ENCODE data around the gene MACROD2.

The MACROD2 gene

GRCh38 chr20:14375416-14375985, 380.2 kb downstream of the MACROD2 start:
- no peak for DNase-seq (ENCODE audit: insufficient read length, low spot score)
- no peak for FAIRE-seq
- TF ChIP-seq PAX5 (IDR thresholded peaks at IDR 0.05; ENCODE audit: insufficient read depth, low read length, severe bottlenecking) (no peak), POU2F2 (IDR thresholded peaks at IDR 0.05; ENCODE audit: low read depth, low read length) (no peak), SPI1 (IDR thresholded peaks at IDR 0.05; ENCODE audit: low read depth, low read length) (no peak), POLR2AphosphoS5 (IDR thresholded peaks at IDR 0.05; ENCODE audit: low read depth, low read length) (no peak), TAF1 (IDR thresholded peaks at IDR 0.05; ENCODE audit: low read depth, low read length) (no peak), POLR2A (IDR thresholded peaks at IDR 0.05; ENCODE audit: low read depth, low read length) (no peak)

DNA sequence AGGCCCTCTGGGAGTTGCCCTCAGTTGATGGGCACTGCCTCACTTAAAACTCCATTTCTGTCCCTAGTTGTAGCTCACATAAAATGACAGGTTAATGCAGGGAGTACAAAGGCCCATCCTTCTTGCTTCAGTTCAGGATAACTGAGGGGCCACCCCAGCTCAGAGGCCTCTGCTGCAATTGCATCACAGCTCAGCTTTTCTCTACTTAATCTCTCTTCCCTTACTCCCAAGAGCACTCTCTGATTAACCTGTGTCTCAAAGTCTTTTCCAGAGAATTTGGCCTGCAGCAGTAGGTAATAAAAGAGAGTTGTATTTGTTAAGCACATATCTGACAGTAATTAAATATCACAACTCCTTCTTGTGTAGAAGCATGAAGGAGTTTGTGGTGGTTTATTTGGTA, 383.0 kb downstream of the MACROD2 start:
- no peak for TF ChIP-seq POU2F2 (IDR thresholded peaks at IDR 0.05; ENCODE audit: low read depth, low read length)
- TF ChIP-seq POLR2A (IDR thresholded peaks at IDR 0.05; ENCODE audit: low read depth, low read length) = no peak
- TF ChIP-seq POLR2AphosphoS5 (IDR thresholded peaks at IDR 0.05; ENCODE audit: low read depth, low read length) = no peak
- TF ChIP-seq PAX5 (IDR thresholded peaks at IDR 0.05; ENCODE audit: insufficient read depth, low read length, severe bottlenecking) = no peak
- TF ChIP-seq SPI1 (IDR thresholded peaks at IDR 0.05; ENCODE audit: low read depth, low read length) = no peak
- TF ChIP-seq TAF1 (IDR thresholded peaks at IDR 0.05; ENCODE audit: low read depth, low read length) = no peak
- FAIRE-seq = no peak

DNA sequence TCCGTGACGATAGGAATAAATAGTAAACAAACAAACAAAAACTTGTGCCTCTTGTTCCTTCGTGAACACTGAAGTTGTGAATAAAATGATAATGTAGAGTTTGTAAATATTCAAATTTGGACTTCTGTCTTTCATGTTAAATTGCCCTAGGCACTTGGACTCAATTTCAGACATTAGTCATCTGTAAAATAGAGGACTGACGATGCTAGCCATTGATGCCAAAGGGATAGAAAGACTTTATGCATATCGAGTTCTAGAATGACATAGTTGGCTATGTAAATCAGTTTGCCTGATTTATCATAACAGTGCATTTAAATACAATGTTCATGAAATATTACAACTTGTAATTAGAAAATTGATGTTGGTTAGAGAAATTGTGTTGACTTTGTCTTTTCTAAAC, 388.0 kb downstream of the MACROD2 start:
- TF ChIP-seq TAF1 (IDR thresholded peaks at IDR 0.05; ENCODE audit: low read depth, low read length) (no peak), POU2F2 (IDR thresholded peaks at IDR 0.05; ENCODE audit: low read depth, low read length) (no peak)
- DNase-seq (ENCODE audit: insufficient read length, low spot score) (no peak), FAIRE-seq (no peak)

More for the DNA sequence above, 383.0 kb downstream of the MACROD2 start:
- DNase-seq (ENCODE audit: insufficient read length, low spot score) = no peak

DNA sequence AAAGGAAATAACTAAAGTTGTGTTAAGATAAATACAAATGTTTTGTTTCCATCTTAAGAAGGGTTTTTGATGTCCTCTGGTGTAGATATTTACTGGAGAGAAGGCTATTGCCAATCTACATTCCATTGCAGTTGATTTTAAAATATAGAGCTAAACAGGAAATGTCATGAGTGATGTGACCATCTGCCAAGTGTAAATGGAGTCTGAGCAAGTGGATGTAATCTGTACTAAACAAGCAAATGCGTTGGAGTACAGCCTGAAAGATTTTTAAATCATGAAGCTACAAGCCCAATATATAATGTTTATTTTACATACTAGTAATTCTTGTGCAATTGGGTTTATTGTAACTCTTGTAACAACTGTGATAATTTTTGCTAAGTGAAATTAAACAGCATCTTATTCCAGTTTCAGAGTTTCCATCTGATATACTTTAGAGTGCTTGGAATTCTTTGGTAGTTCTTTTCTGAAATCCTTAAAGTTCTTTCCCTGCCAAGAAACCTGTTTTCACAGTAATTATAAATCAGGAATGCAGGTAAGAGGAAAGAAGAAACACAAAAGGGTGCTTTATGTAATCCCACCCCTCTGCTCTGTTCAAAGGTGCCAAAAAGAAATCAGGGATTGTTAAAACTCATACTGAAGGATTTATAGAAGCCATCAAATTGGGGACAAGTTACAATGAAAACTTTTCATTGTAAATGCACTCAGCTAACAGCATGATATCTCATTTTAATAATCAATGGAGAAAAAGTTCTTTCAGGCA, 389.3 kb downstream of the MACROD2 start:
- TF ChIP-seq PAX5 (IDR thresholded peaks at IDR 0.05; ENCODE audit: insufficient read depth, low read length, severe bottlenecking) = no peak
- no peak for TF ChIP-seq SPI1 (IDR thresholded peaks at IDR 0.05; ENCODE audit: low read depth, low read length)
- TF ChIP-seq POLR2AphosphoS5 (IDR thresholded peaks at IDR 0.05; ENCODE audit: low read depth, low read length) = no peak
- TF ChIP-seq POLR2A (IDR thresholded peaks at IDR 0.05; ENCODE audit: low read depth, low read length) = no peak
- TF ChIP-seq POU2F2 (IDR thresholded peaks at IDR 0.05; ENCODE audit: low read depth, low read length) = no peak
- no peak for TF ChIP-seq TAF1 (IDR thresholded peaks at IDR 0.05; ENCODE audit: low read depth, low read length)
- FAIRE-seq (no peak), DNase-seq (ENCODE audit: insufficient read length, low spot score) (no peak)

GRCh38 chr20:14385176-14385740, 389.9 kb downstream of the MACROD2 start:
- DNase-seq (ENCODE audit: insufficient read length, low spot score) (no peak), FAIRE-seq (no peak)
- no peak for TF ChIP-seq SPI1 (IDR thresholded peaks at IDR 0.05; ENCODE audit: low read depth, low read length)
- no peak for TF ChIP-seq POLR2AphosphoS5 (IDR thresholded peaks at IDR 0.05; ENCODE audit: low read depth, low read length)
- TF ChIP-seq POLR2A (IDR thresholded peaks at IDR 0.05; ENCODE audit: low read depth, low read length) = no peak
- TF ChIP-seq POU2F2 (IDR thresholded peaks at IDR 0.05; ENCODE audit: low read depth, low read length) = no peak
- no peak for TF ChIP-seq PAX5 (IDR thresholded peaks at IDR 0.05; ENCODE audit: insufficient read depth, low read length, severe bottlenecking)
- no peak for TF ChIP-seq TAF1 (IDR thresholded peaks at IDR 0.05; ENCODE audit: low read depth, low read length)

DNA sequence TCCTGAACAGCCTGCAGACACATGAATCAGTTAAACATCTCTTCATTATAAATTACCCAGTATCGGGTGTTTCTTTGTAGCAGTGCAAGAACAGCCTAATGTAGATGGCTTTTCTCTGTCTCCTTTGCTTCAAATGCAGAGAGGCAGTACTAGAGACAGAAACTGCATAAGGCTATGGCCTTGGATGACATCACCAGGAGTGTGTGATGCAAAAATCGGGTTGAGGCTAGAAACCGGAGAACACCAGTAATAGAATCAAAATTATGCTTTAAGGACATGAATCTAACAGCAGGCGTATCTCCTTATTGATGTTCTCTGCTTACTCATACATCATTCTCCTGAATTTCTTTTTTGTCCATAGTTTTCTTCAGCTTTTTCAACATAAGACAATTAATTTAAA, 391.4 kb downstream of the MACROD2 start:
- FAIRE-seq = no peak
- DNase-seq (ENCODE audit: insufficient read length, low spot score) = no peak
- TF ChIP-seq POLR2A (IDR thresholded peaks at IDR 0.05; ENCODE audit: low read depth, low read length) (no peak), POU2F2 (IDR thresholded peaks at IDR 0.05; ENCODE audit: low read depth, low read length) (no peak), SPI1 (IDR thresholded peaks at IDR 0.05; ENCODE audit: low read depth, low read length) (no peak), POLR2AphosphoS5 (IDR thresholded peaks at IDR 0.05; ENCODE audit: low read depth, low read length) (no peak), TAF1 (IDR thresholded peaks at IDR 0.05; ENCODE audit: low read depth, low read length) (no peak), PAX5 (IDR thresholded peaks at IDR 0.05; ENCODE audit: insufficient read depth, low read length, severe bottlenecking) (no peak)

GRCh38 chr20:14401479-14402138, 406.3 kb downstream of the MACROD2 start:
- FAIRE-seq (no peak), DNase-seq (ENCODE audit: insufficient read length, low spot score) (no peak)
- no peak for TF ChIP-seq POU2F2 (IDR thresholded peaks at IDR 0.05; ENCODE audit: low read depth, low read length)
- no peak for TF ChIP-seq POLR2A (IDR thresholded peaks at IDR 0.05; ENCODE audit: low read depth, low read length)
- TF ChIP-seq SPI1 (IDR thresholded peaks at IDR 0.05; ENCODE audit: low read depth, low read length) = no peak
- TF ChIP-seq POLR2AphosphoS5 (IDR thresholded peaks at IDR 0.05; ENCODE audit: low read depth, low read length) = no peak
- no peak for TF ChIP-seq PAX5 (IDR thresholded peaks at IDR 0.05; ENCODE audit: insufficient read depth, low read length, severe bottlenecking)

GRCh38 chr20:14404515-14404914, 409.2 kb downstream of the MACROD2 start:
- FAIRE-seq = no peak
- TF ChIP-seq POLR2A (IDR thresholded peaks at IDR 0.05; ENCODE audit: low read depth, low read length) (no peak), POLR2AphosphoS5 (IDR thresholded peaks at IDR 0.05; ENCODE audit: low read depth, low read length) (no peak), TAF1 (IDR thresholded peaks at IDR 0.05; ENCODE audit: low read depth, low read length) (no peak), POU2F2 (IDR thresholded peaks at IDR 0.05; ENCODE audit: low read depth, low read length) (no peak), PAX5 (IDR thresholded peaks at IDR 0.05; ENCODE audit: insufficient read depth, low read length, severe bottlenecking) (no peak), SPI1 (IDR thresholded peaks at IDR 0.05; ENCODE audit: low read depth, low read length) (no peak)
- no peak for DNase-seq (ENCODE audit: insufficient read length, low spot score)

- DNase-seq (ENCODE audit: insufficient read length, low spot score) = no peak
- TF ChIP-seq TAF1 (IDR thresholded peaks at IDR 0.05; ENCODE audit: low read depth, low read length) (no peak), POLR2AphosphoS5 (IDR thresholded peaks at IDR 0.05; ENCODE audit: low read depth, low read length) (no peak), PAX5 (IDR thresholded peaks at IDR 0.05; ENCODE audit: insufficient read depth, low read length, severe bottlenecking) (no peak), POLR2A (IDR thresholded peaks at IDR 0.05; ENCODE audit: low read depth, low read length) (no peak), SPI1 (IDR thresholded peaks at IDR 0.05; ENCODE audit: low read depth, low read length) (no peak), POU2F2 (IDR thresholded peaks at IDR 0.05; ENCODE audit: low read depth, low read length) (no peak)
- no peak for FAIRE-seq
These were observed 411.2 kb downstream of the MACROD2 start for GRCh38 chr20:14406495-14406894.
